Gastrocnemius medialis (tissue), 4 donors: ENCODE measurements around the gene FBXL7. TPM values are rescaled to one million over a fixed set of nuclear protein-coding genes. Genes with fewer than 3 reads are reported as not detected.

Experiments used
- ATAC-seq, 2 donors: fragments of 150-250 bp; one replicate each; pipeline ENCODE4 v1.9.1; 2016
- DNase-seq, 2 donors: peaks; one replicate each; pipeline ENCODE4 v3.0.0-alpha.2; 2019
- H3K27ac ChIP-seq, 4 donors: fragments of 200-600 bp; sonication (generic); 1 replicate in 1 of 4; 2 replicates in 3 of 4; pipeline ENCODE4 v1.5.1; 2016 to 2018; ENCODE audit warnings: mild to moderate bottlenecking in 2 of 4, moderate library complexity in 1 of 4
- H3K27me3 ChIP-seq, 3 donors: fragments of 200-600 bp; sonication (generic) in 2 of 3; 1 replicate in 1 of 3; 2 replicates in 2 of 3; pipeline versions ENCODE4 v1.5.1 to v1.6.0; 2016 to 2019; ENCODE audit warnings: mild to moderate bottlenecking in 1 of 3, moderate library complexity in 1 of 3
- H3K36me3 ChIP-seq, 2 donors: fragments of 200-600 bp; sonication (generic) in 1 of 2; one replicate each; pipeline ENCODE4 v1.5.1; 2017 to 2018
- H3K4me1 ChIP-seq, 2 donors: fragments of 200-600 bp; sonication (generic) in 1 of 2; one replicate each; pipeline ENCODE4 v1.5.1; 2016 to 2017; ENCODE audit warnings: mild to moderate bottlenecking in 2 of 2
- H3K4me3 ChIP-seq, 4 donors: fragments of 200-600 bp; sonication (generic) in 3 of 4; 1 replicate in 1 of 4; 2 replicates in 3 of 4; pipeline ENCODE4 v1.5.1; 2016 to 2019; ENCODE audit warnings: mild to moderate bottlenecking in 2 of 4
- H3K9me3 ChIP-seq, 3 donors: fragments of 200-600 bp; sonication (generic) in 2 of 3; 1 replicate in 1 of 3; 2 replicates in 2 of 3; pipeline ENCODE4 v1.5.1; 2016 to 2019
- POLR2A ChIP-seq, 2 donors: fragments of 450-650 bp; IDR thresholded peaks; one replicate each; pipeline ENCODE4 v1.6.1; 2017; ENCODE audit warnings: antibody characterized with exemption in 2 of 2, mild to moderate bottlenecking in 2 of 2, moderate library complexity in 2 of 2
- in situ Hi-C, 4 donors: fragments of 200-750 bp; cut with MboI; loops; one replicate each; pipeline versions ENCODE4 v1.15.0 to v1.8.0; 2017; ENCODE audit warnings: low sequenced_read_pairs in 4 of 4
- intact Hi-C: fragments of 100-400 bp; cut with DNase I; formaldehyde crosslinking; loops from one replicate; pipeline ENCODE4 v1.15.1; 2023; ENCODE audit warnings: low total_unique reads
- total RNA-seq, 4 donors: library from RNA; depleted of rRNA; stranded (reverse); fragments of >200 nt; gene quantifications; one replicate each; pipeline versions ENCODE4 v1.1.0 to v1.2.3, GENCODE V29; 2016
- TF ChIP-seq, protein P1 (sequence below), 5 experiments: fragments of 450-650 bp in 3 of 5; fragments of 200-600 bp in 2 of 5; sonication (generic) in 2 of 5; IDR thresholded peaks in 4 of 5; conservative IDR thresholded peaks in 1 of 5; 1 replicate in 4 of 5; 2 replicates in 1 of 5; pipeline ENCODE4 v1.5.1; 2016 to 2019; ENCODE audit warnings: antibody characterized with exemption in 5 of 5, mild to moderate bottlenecking in 3 of 5, moderate library complexity in 3 of 5

The FBXL7 gene
- total RNA-seq, 4 donors from 2014 or later = 2.4 to 4.9 (median 3.1) TPM

DNA sequence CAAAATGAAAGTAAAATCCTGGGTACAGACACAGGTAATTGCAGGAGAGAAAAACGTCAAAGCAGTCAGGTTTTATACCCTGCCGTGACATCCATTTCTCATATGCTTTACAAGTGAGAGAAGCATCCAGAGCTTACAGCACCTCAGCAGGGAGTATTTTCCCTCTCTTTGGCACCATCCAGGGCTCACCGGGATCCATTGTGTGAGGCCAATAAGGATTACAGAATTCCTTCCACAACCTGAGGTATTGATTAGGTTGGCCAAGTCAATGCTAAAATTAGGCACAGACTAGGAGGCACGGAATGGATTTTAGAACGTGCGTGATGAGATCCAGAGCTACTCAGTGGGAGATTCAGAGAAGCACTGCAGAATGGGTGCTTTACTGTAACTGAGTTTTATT lies 296.6 kb downstream of the FBXL7 start:
- Histone ChIP-seq H3K36me3 (no peaks in the 10 kb centered on the region), H3K4me3 (no peak overlapping the region), H3K27me3 (no peaks in the 10 kb centered on the region), H3K27ac (no peak overlapping the region), H3K9me3 (no peaks in the 10 kb centered on the region), H3K4me1 (no peaks in the 10 kb centered on the region)
- DNase-seq = no peak
- intact Hi-C loops = loop anchor here (10.0 kb wide), 1 partner anchor 292 kb away; the partner anchor contains the start of gene FBXL7
- in situ Hi-C loops = no loop called here
- no peak for ATAC-seq
- TF ChIP-seq, protein P1, sequence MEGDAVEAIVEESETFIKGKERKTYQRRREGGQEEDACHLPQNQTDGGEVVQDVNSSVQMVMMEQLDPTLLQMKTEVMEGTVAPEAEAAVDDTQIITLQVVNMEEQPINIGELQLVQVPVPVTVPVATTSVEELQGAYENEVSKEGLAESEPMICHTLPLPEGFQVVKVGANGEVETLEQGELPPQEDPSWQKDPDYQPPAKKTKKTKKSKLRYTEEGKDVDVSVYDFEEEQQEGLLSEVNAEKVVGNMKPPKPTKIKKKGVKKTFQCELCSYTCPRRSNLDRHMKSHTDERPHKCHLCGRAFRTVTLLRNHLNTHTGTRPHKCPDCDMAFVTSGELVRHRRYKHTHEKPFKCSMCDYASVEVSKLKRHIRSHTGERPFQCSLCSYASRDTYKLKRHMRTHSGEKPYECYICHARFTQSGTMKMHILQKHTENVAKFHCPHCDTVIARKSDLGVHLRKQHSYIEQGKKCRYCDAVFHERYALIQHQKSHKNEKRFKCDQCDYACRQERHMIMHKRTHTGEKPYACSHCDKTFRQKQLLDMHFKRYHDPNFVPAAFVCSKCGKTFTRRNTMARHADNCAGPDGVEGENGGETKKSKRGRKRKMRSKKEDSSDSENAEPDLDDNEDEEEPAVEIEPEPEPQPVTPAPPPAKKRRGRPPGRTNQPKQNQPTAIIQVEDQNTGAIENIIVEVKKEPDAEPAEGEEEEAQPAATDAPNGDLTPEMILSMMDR (IDR thresholded peaks at IDR 0.05 in 4 of 5, conservative IDR thresholded peaks at IDR 0.05 in 1 of 5) = no peak
- TF ChIP-seq POLR2A (IDR thresholded peaks at IDR 0.05) = no peak

GRCh38 chr5:15797116-15797515 lies 297.1 kb downstream of the FBXL7 start:
- in situ Hi-C loops = no loop called here
- Histone ChIP-seq H3K27ac (no peak overlapping the region), H3K36me3 (no peaks in the 10 kb centered on the region), H3K4me1 (no peaks in the 10 kb centered on the region), H3K4me3 (no peak overlapping the region), H3K27me3 (no peaks in the 10 kb centered on the region), H3K9me3 (no peaks in the 10 kb centered on the region)
- DNase-seq (no peak), ATAC-seq (no peak)
- TF ChIP-seq, protein P1 (IDR thresholded peaks at IDR 0.05 in 4 of 5, conservative IDR thresholded peaks at IDR 0.05 in 1 of 5) = no peak
- TF ChIP-seq POLR2A (IDR thresholded peaks at IDR 0.05) = no peak
- intact Hi-C loops = loop anchor here (1.0 to 10.0 kb wide), 2 partner anchors 24 to 292 kb away; partner anchors contain the start of gene FBXL7

DNA sequence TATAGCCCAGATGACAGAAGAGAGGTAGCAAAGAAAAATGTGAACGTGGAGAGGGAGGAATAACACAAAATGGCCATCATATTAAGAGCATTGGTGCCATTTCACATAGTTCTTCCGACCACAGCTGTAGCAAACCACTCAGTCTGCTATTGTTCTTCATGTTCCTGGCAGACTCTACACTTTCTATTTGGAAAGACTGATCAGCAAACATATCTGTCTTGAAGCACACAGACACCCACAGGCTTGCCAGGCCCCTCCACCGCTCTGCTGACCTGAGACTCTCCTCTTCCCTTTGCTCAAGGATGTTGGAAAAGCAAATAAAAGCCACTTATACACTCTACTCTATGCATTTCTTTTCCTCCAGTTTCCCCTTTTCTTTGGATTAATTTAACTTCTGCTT lies 298.0 kb downstream of the FBXL7 start:
- in situ Hi-C loops = no loop called here
- Histone ChIP-seq H3K36me3 (no peaks in the 10 kb centered on the region), H3K4me1 (no peaks in the 10 kb centered on the region), H3K4me3 (no peak overlapping the region), H3K9me3 (no peaks in the 10 kb centered on the region), H3K27ac (no peak overlapping the region), H3K27me3 (no peaks in the 10 kb centered on the region)
- DNase-seq (no peak), ATAC-seq (no peak)
- intact Hi-C loops = loop anchor here (10.0 kb wide), 1 partner anchor 293 kb away; the partner anchor contains the start of gene FBXL7
- no peak for TF ChIP-seq POLR2A (IDR thresholded peaks at IDR 0.05)
- TF ChIP-seq, protein P1 (IDR thresholded peaks at IDR 0.05 in 4 of 5, conservative IDR thresholded peaks at IDR 0.05 in 1 of 5) = no peak

GRCh38 chr5:15799014-15799413 lies 299.0 kb downstream of the FBXL7 start:
- H3K4me3 ChIP-seq = no peak overlapping the region
- DNase-seq = no peak
- TF ChIP-seq POLR2A (IDR thresholded peaks at IDR 0.05) = no peak
- TF ChIP-seq, protein P1 (IDR thresholded peaks at IDR 0.05 in 4 of 5, conservative IDR thresholded peaks at IDR 0.05 in 1 of 5) = no peak
- H3K27me3 ChIP-seq = no peaks in the 10 kb centered on the region
- H3K9me3 ChIP-seq = no peaks in the 10 kb centered on the region
- intact Hi-C loops = loop anchor here (10.0 kb wide), 1 partner anchor 294 kb away; the partner anchor contains the start of gene FBXL7
- no peak overlapping the region for H3K27ac ChIP-seq
- in situ Hi-C loops = no loop called here
- H3K4me1 ChIP-seq = no peaks in the 10 kb centered on the region
- no peak for ATAC-seq
- H3K36me3 ChIP-seq = no peaks in the 10 kb centered on the region

DNA sequence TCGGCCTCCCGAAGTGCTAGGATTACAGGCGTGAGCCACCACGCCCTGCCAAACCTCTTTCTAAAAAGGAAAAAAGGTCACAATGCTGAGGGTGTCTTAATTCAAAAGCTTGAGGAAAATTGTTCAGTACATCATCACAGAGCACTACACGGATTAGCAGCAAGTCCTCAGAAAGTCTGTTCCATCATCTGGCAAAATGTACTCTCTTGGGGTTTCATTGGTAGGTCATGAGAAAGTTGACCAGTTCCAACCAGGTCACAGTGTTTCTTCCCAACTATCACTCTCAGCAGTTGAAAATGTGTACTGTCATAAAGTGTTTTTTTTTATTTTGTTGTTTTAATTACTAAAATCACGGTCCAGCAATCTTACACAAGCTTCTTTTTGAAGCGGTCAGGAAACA lies 299.6 kb downstream of the FBXL7 start:
- intact Hi-C loops = loop anchor here (10.0 kb wide), 1 partner anchor 295 kb away; the partner anchor contains the start of gene FBXL7
- H3K27ac ChIP-seq = no peak overlapping the region
- no peaks in the 10 kb centered on the region for H3K4me1 ChIP-seq
- no peaks in the 10 kb centered on the region for H3K27me3 ChIP-seq
- ATAC-seq (peak in 1 of 2 donors; percentile 56), DNase-seq (no peak)
- H3K4me3 ChIP-seq = no peak overlapping the region
- no peaks in the 10 kb centered on the region for H3K9me3 ChIP-seq
- in situ Hi-C loops = no loop called here
- no peak for TF ChIP-seq POLR2A (IDR thresholded peaks at IDR 0.05)
- TF ChIP-seq, protein P1 (IDR thresholded peaks at IDR 0.05 in 4 of 5, conservative IDR thresholded peaks at IDR 0.05 in 1 of 5) = no peak
- H3K36me3 ChIP-seq = no peaks in the 10 kb centered on the region
